Activated CD8-positive, alpha-beta memory T cell treated with anti-CD3 and anti-CD28 coated beads for 1 hour (primary cell): ENCODE measurements around the gene KCNMA1.

Experiments
- DNase-seq, 2 donors: peaks; one replicate each; pipeline ENCODE4 v3.0.0-alpha.2; 2020; ENCODE audit warnings: low read depth in 1 of 2; ENCODE audit errors: extremely low read depth in 1 of 2

Gene KCNMA1

GRCh38 chr10:77147871-77148270 lies 489.7 kb downstream of the KCNMA1 start:
- no peak for DNase-seq

GRCh38 chr10:77146712-77147336 lies 490.8 kb downstream of the KCNMA1 start:
- no peak for DNase-seq

- no peak for DNase-seq
These were observed 493.0 kb downstream of the KCNMA1 start for GRCh38 chr10:77144656-77145055.

GRCh38 chr10:77139252-77140160 lies 498.1 kb downstream of the KCNMA1 start:
- no peak for DNase-seq

- DNase-seq: no peak
These were observed 499.1 kb downstream of the KCNMA1 start for GRCh38 chr10:77138541-77138940.

GRCh38 chr10:77135555-77135954 lies 502.1 kb downstream of the KCNMA1 start:
- DNase-seq: no peak

- no peak for DNase-seq
These were observed 506.4 kb downstream of the KCNMA1 start for GRCh38 chr10:77131214-77131613.

GRCh38 chr10:77127243-77127642 lies 510.4 kb downstream of the KCNMA1 start:
- no peak for DNase-seq

- DNase-seq: no peak
These were observed 512.4 kb downstream of the KCNMA1 start for GRCh38 chr10:77125231-77125630.

- no peak for DNase-seq
These were observed 514.3 kb downstream of the KCNMA1 start for GRCh38 chr10:77123330-77123729.

- DNase-seq: no peak
These were observed 515.8 kb downstream of the KCNMA1 start for GRCh38 chr10:77121829-77122228.

- no peak for DNase-seq
These were observed 516.8 kb downstream of the KCNMA1 start for GRCh38 chr10:77120666-77121376.

- no peak for DNase-seq
These were observed 517.6 kb downstream of the KCNMA1 start for GRCh38 chr10:77120012-77120411.

- DNase-seq: no peak
These were observed 518.9 kb downstream of the KCNMA1 start for GRCh38 chr10:77118603-77119282.

- no peak for DNase-seq
These were observed 520.1 kb downstream of the KCNMA1 start for GRCh38 chr10:77117501-77117900.

- no peak for DNase-seq
These were observed 520.7 kb downstream of the KCNMA1 start for GRCh38 chr10:77116904-77117303.

- DNase-seq: no peak
These were observed 523.3 kb downstream of the KCNMA1 start for GRCh38 chr10:77114181-77114821.

- no peak for DNase-seq
These were observed 525.7 kb downstream of the KCNMA1 start for GRCh38 chr10:77111611-77112550.

GRCh38 chr10:77110757-77111156 lies 526.9 kb downstream of the KCNMA1 start:
- no peak for DNase-seq
